Astrocyte of the spinal cord (primary cell): Measurements from ENCODE around the gene NR4A3.

Source experiments
- DNase-seq: peaks from one replicate; pipeline ENCODE4 v3.0.0; 2011; ENCODE audit warnings: low read depth, low spot score
- H3K4me3 ChIP-seq: 2 replicates; pipeline ENCODE4 v1.5.1; 2011; ENCODE audit warnings: low read depth, mild to moderate bottlenecking, low read length, moderate library complexity
- CTCF ChIP-seq: IDR thresholded peaks from 2 replicates; pipeline ENCODE4 v1.5.1; 2012; ENCODE audit warnings: low read depth, mild to moderate bottlenecking, low read length, inconsistent platforms
- in situ Hi-C: cut with HindIII; loops from 2 replicates; pipeline ENCODE4 v1.10.0; 2017; ENCODE audit warnings: low sequenced_read_pairs

NR4A3 gene

GRCh38 chr9:99835581-99835980, 13.9 kb downstream of the NR4A3 start:
- in situ Hi-C loops: no loop called here
- H3K4me3 ChIP-seq: no peak overlapping the region
- TF ChIP-seq CTCF: no peak
- DNase-seq: no peak

- no peak for DNase-seq
- no peak overlapping the region for H3K4me3 ChIP-seq
- no peak for TF ChIP-seq CTCF
- in situ Hi-C loops: no loop called here
Measured at GRCh38 chr9:99840072-99840471, 18.4 kb downstream of the NR4A3 start.

GRCh38 chr9:99845063-99845462, 23.4 kb downstream of the NR4A3 start:
- in situ Hi-C loops: no loop called here
- no peak overlapping the region for H3K4me3 ChIP-seq
- DNase-seq: no peak
- no peak for TF ChIP-seq CTCF

- TF ChIP-seq CTCF: no peak
- H3K4me3 ChIP-seq: no peak overlapping the region
- in situ Hi-C loops: no loop called here
- no peak for DNase-seq
Measured at GRCh38 chr9:99848447-99848846, 26.8 kb downstream of the NR4A3 start.

- no peak for DNase-seq
- in situ Hi-C loops: no loop called here
- H3K4me3 ChIP-seq: no peak overlapping the region
- TF ChIP-seq CTCF: no peak
Measured at GRCh38 chr9:99850736-99851499, 29.2 kb downstream of the NR4A3 start.

GRCh38 chr9:99851500-99851822, 29.8 kb downstream of the NR4A3 start:
- in situ Hi-C loops: no loop called here
- H3K4me3 ChIP-seq: no peak overlapping the region
- no peak for DNase-seq
- no peak for TF ChIP-seq CTCF
